ENCODE measurements around the gene TSSK2. TPM values are rescaled to one million over a fixed set of nuclear protein-coding genes. Genes with fewer than 3 reads are reported as not detected.

Gene TSSK2
- total RNA-seq, 2 donors from 2014 or later: not detected

- H3K9me3 Mint-ChIP-seq: peaks cover 12% of the 10 kb centered on the region
- peaks cover 8% of the 10 kb centered on the region for H3K9me3 ChIP-seq (ENCODE audit: control insufficient read depth, low read length)
- H3K4me3 Mint-ChIP-seq: no peak overlapping the region
- H3K4me1 ChIP-seq (ENCODE audit: control insufficient read depth, insufficient read depth, low read length): no peaks in the 10 kb centered on the region
- H3K36me3 Mint-ChIP-seq (ENCODE audit: low read depth): no peaks in the 10 kb centered on the region
- no peak overlapping the region for H3K27ac Mint-ChIP-seq
- no peak for TF ChIP-seq CTCF (conservative IDR thresholded peaks at IDR 0.05)
- no peak overlapping the region for H3K4me3 ChIP-seq (ENCODE audit: low read length)
- peaks cover 85% of the 10 kb centered on the region for H3K27me3 ChIP-seq (ENCODE audit: control insufficient read depth, insufficient read depth, low read length, poor library complexity, severe bottlenecking)
- H3K27ac ChIP-seq (ENCODE audit: low read depth, low read length): no peak overlapping the region
- peak; percentile 84 for DNase-seq
- no peaks in the 10 kb centered on the region for H3K36me3 ChIP-seq (ENCODE audit: control insufficient read depth, insufficient read depth, low read length)
- WGBS, 2 experiments (ENCODE audit: insufficient coverage in 1 of 2, insufficient read length in 1 of 2): 12 to 41% methylated on average over 27 to 92 of the region's 92 CpGs
- no peak overlapping the region for H3K9ac ChIP-seq (ENCODE audit: extremely low read depth, low read length, poor library complexity, severe bottlenecking)
- peaks cover 3% of the 10 kb centered on the region for H3K4me1 Mint-ChIP-seq
- H3K27me3 Mint-ChIP-seq (ENCODE audit: insufficient read depth): peaks cover 86% of the 10 kb centered on the region
These were observed 18.2 kb downstream of the TSSK2 start for GRCh38 chr22:19149047-19149883.

GRCh38 chr22:19149991-19150390 lies 18.9 kb downstream of the TSSK2 start, which contains the start of gene GSC2:
Gene GSC2 (minus strand): TSS chr22:19150292. CDS start chr22:19150283, 9 bp downstream.
- Histone ChIP-seq H3K9ac (ENCODE audit: extremely low read depth, low read length, poor library complexity, severe bottlenecking) (no peak within 1 kb of the TSS), H3K27ac (ENCODE audit: low read depth, low read length) (no peak within 1 kb of the TSS), H3K4me1 (ENCODE audit: control insufficient read depth, insufficient read depth, low read length) (no peaks in the 10 kb centered on the region), H3K36me3 (ENCODE audit: control insufficient read depth, insufficient read depth, low read length) (no peaks in the 10 kb centered on the region), H3K9me3 (ENCODE audit: control insufficient read depth, low read length) (peaks cover 8% of the 10 kb centered on the region), H3K27me3 (ENCODE audit: control insufficient read depth, insufficient read depth, low read length, poor library complexity, severe bottlenecking) (peaks cover 90% of the 10 kb centered on the region), H3K4me3 (ENCODE audit: low read length) (no peak within 1 kb of the TSS)
- H3K27ac Mint-ChIP-seq: no peak within 1 kb of the TSS
- H3K4me1 Mint-ChIP-seq: peaks cover 3% of the 10 kb centered on the region
- H3K9me3 Mint-ChIP-seq: peaks cover 12% of the 10 kb centered on the region
- H3K27me3 Mint-ChIP-seq (ENCODE audit: insufficient read depth): peaks cover 88% of the 10 kb centered on the region
- H3K4me3 Mint-ChIP-seq: peak within 1 kb of the TSS; percentile 35
- H3K36me3 Mint-ChIP-seq (ENCODE audit: low read depth): no peaks in the 10 kb centered on the region
- 5 to 6% methylated on average over 5 to 59 of the region's 59 CpGs for WGBS, 2 experiments (ENCODE audit: insufficient coverage in 1 of 2, insufficient read length in 1 of 2)
- peak; percentile 56 for DNase-seq
- no peak for TF ChIP-seq CTCF (conservative IDR thresholded peaks at IDR 0.05)

GRCh38 chr22:19150482-19151328 lies 19.6 kb downstream of the TSSK2 start:
- H3K27ac ChIP-seq (ENCODE audit: low read depth, low read length): no peak overlapping the region
- H3K4me1 ChIP-seq (ENCODE audit: control insufficient read depth, insufficient read depth, low read length): no peaks in the 10 kb centered on the region
- no peaks in the 10 kb centered on the region for H3K36me3 Mint-ChIP-seq (ENCODE audit: low read depth)
- H3K9me3 Mint-ChIP-seq: peaks cover 12% of the 10 kb centered on the region
- H3K4me1 Mint-ChIP-seq: peaks cover 3% of the 10 kb centered on the region
- peaks cover 8% of the 10 kb centered on the region for H3K9me3 ChIP-seq (ENCODE audit: control insufficient read depth, low read length)
- H3K36me3 ChIP-seq (ENCODE audit: control insufficient read depth, insufficient read depth, low read length): no peaks in the 10 kb centered on the region
- H3K4me3 Mint-ChIP-seq: peak overlapping the region; percentile 35
- peak; percentile 53 for DNase-seq
- no peak overlapping the region for H3K4me3 ChIP-seq (ENCODE audit: low read length)
- H3K27me3 Mint-ChIP-seq (ENCODE audit: insufficient read depth): peaks cover 89% of the 10 kb centered on the region
- peaks cover 93% of the 10 kb centered on the region for H3K27me3 ChIP-seq (ENCODE audit: control insufficient read depth, insufficient read depth, low read length, poor library complexity, severe bottlenecking)
- TF ChIP-seq CTCF (conservative IDR thresholded peaks at IDR 0.05): no peak
- WGBS, 2 experiments (ENCODE audit: insufficient coverage in 1 of 2, insufficient read length in 1 of 2): 22 to 28% methylated on average over 34 to 68 of the region's 68 CpGs
- no peak overlapping the region for H3K27ac Mint-ChIP-seq
- H3K9ac ChIP-seq (ENCODE audit: extremely low read depth, low read length, poor library complexity, severe bottlenecking): no peak overlapping the region

All from endodermal cell (in vitro differentiated cells).